IMR-90 (cell line): ENCODE results near the gene SLC7A4. TPM values are rescaled to one million over a fixed set of nuclear protein-coding genes. Genes with fewer than 3 reads are reported as not detected.

Source experiments
- ATAC-seq: fragments of 200-7000 bp; cut with Tn5 transposase; 2 replicates; pipeline ENCODE4 v1.9.1; 2020; ENCODE audit warnings: low read depth, mild to moderate bottlenecking, moderate library complexity
- BruUV-seq: library from RNA; stranded (reverse); fragments of 400-500 nt; replicated peaks from 2 replicates; lab custom pipeline; 2021; lab: Mats Ljungman, UMichigan
- CTCF ChIA-PET: fragments of 300-600 bp; formaldehyde crosslinking; extraction: SDS; loops from one replicate; lab custom pipeline; 2021; ENCODE audit warnings: antibody characterized with exemption; lab: Yijun Ruan, JAX
- POLR2A ChIA-PET: fragments of 300-600 bp; sonication (Branson Sonifier 250); formaldehyde crosslinking; loops from one replicate; lab custom pipeline; 2022; ENCODE audit warnings: antibody characterized with exemption; ENCODE audit not compliant: unreplicated experiment; lab: Charles Lee
- DNase-seq: peaks from one replicate; pipeline ENCODE4 v3.0.0; 2013
- H2AFZ ChIP-seq: replicated peaks from 2 replicates; pipeline ENCODE3; 2013; ENCODE audit warnings: low read length, mild to moderate bottlenecking; ENCODE audit not compliant: poor library complexity
- H2AK5ac ChIP-seq: 2 replicates; pipeline ENCODE4 v1.6.1; 2013; ENCODE audit warnings: low read depth, low read length, inconsistent platforms
- H2AK9ac ChIP-seq: replicated peaks from 2 replicates; pipeline ENCODE3; 2013; ENCODE audit warnings: mild to moderate bottlenecking, low read depth, low read length, moderate library complexity; ENCODE audit not compliant: poor library complexity
- H2BK120ac ChIP-seq: 2 replicates; pipeline ENCODE4 v1.6.1; 2013; ENCODE audit warnings: low read depth, low read length, inconsistent platforms
- H2BK15ac ChIP-seq: 3 replicates; pipeline ENCODE4 v1.6.1; 2013; ENCODE audit warnings: low read depth, low read length, inconsistent platforms
- H2BK20ac ChIP-seq: 2 replicates; pipeline ENCODE4 v1.6.1; 2013; ENCODE audit warnings: low read depth, mild to moderate bottlenecking, inconsistent platforms, low read length, moderate library complexity
- H2BK5ac ChIP-seq: 2 replicates; pipeline ENCODE4 v1.6.1; 2013; ENCODE audit warnings: mild to moderate bottlenecking, low read depth, low read length, inconsistent platforms; ENCODE audit not compliant: poor library complexity, severe bottlenecking
- H3K14ac ChIP-seq: replicated peaks from 2 replicates; pipeline ENCODE4 v1.6.1; 2013; ENCODE audit warnings: low read depth, low read length, inconsistent platforms
- H3K18ac ChIP-seq: 2 replicates; pipeline ENCODE4 v1.6.1; 2013; ENCODE audit warnings: low read depth, low read length, control low read depth
- H3K23ac ChIP-seq: 2 replicates; pipeline ENCODE4 v1.6.1; 2013; ENCODE audit warnings: low read depth, low read length, inconsistent platforms
- H3K27ac ChIP-seq: 2 replicates; pipeline ENCODE4 v1.5.1; 2013; ENCODE audit warnings: mild to moderate bottlenecking, control low read depth, low read length; ENCODE audit not compliant: insufficient read depth
- H3K27me3 ChIP-seq: 2 replicates; pipeline ENCODE4 v1.6.1; 2013; ENCODE audit warnings: low read length; ENCODE audit not compliant: control insufficient read depth, insufficient read depth
- H3K36me3 ChIP-seq: 2 replicates; pipeline ENCODE4 v1.6.1; 2013; ENCODE audit warnings: low read length, mixed read lengths; ENCODE audit not compliant: control insufficient read depth, insufficient read depth
- H3K4ac ChIP-seq: 2 replicates; pipeline ENCODE4 v1.6.1; 2013; ENCODE audit warnings: low read depth, low read length, inconsistent platforms
- H3K4me1 ChIP-seq: 2 replicates; pipeline ENCODE4 v1.6.1; 2013; ENCODE audit warnings: low read length, mixed read lengths; ENCODE audit not compliant: control insufficient read depth, insufficient read depth
- H3K4me2 ChIP-seq: 2 replicates; pipeline ENCODE4 v1.6.1; 2013; ENCODE audit warnings: low read depth, mild to moderate bottlenecking, control low read depth, low read length, moderate library complexity
- H3K4me3 ChIP-seq: 2 replicates; pipeline ENCODE4 v1.5.1; 2013; ENCODE audit warnings: low read depth, mild to moderate bottlenecking, control low read depth, low read length, moderate library complexity; ENCODE audit not compliant: insufficient read depth
- H3K56ac ChIP-seq: 2 replicates; pipeline ENCODE4 v1.6.1; 2013; ENCODE audit warnings: low read length, inconsistent platforms; ENCODE audit not compliant: insufficient read depth; ENCODE audit errors: extremely low read depth
- H3K79me1 ChIP-seq, 2 experiments: 2 replicates each; pipeline ENCODE4 v1.6.1; 2013; ENCODE audit warnings: low read length in 2 of 2, inconsistent platforms in 1 of 2, low read depth in 1 of 2
- H3K9ac ChIP-seq: 2 replicates; pipeline ENCODE4 v1.6.1; 2013; ENCODE audit warnings: low read depth, low read length, control low read depth
- H3K9me1 ChIP-seq: 2 replicates; pipeline ENCODE4 v1.6.1; 2013; ENCODE audit warnings: low read length, inconsistent platforms; ENCODE audit not compliant: insufficient read depth
- H3K9me3 ChIP-seq: 2 replicates; pipeline ENCODE4 v1.6.1; 2013; ENCODE audit warnings: low read length; ENCODE audit not compliant: control insufficient read depth, insufficient read depth
- H4K20me1 ChIP-seq: 2 replicates; pipeline ENCODE4 v1.6.1; 2013; ENCODE audit warnings: low read length, inconsistent platforms; ENCODE audit not compliant: insufficient read depth
- H4K5ac ChIP-seq: 2 replicates; pipeline ENCODE4 v1.6.1; 2013; ENCODE audit warnings: mild to moderate bottlenecking, low read depth, low read length, control low read depth
- H4K8ac ChIP-seq, 2 experiments: 2 replicates each; pipeline ENCODE4 v1.6.1; 2013; ENCODE audit warnings: low read depth in 2 of 2, low read length in 2 of 2, control low read depth in 1 of 2, inconsistent platforms in 1 of 2
- H4K91ac ChIP-seq: 2 replicates; pipeline ENCODE4 v1.6.1; 2013; ENCODE audit warnings: low read depth, low read length, inconsistent platforms; ENCODE audit not compliant: insufficient read depth
- BHLHE40 ChIP-seq: fragments of 150-350 bp; IDR thresholded peaks from 2 replicates; pipeline ENCODE4 v1.6.1; 2016; ENCODE audit warnings: mild to moderate bottlenecking, low read depth, low read length
- CEBPB ChIP-seq: IDR thresholded peaks from 2 replicates; pipeline ENCODE4 v1.6.1; 2012; ENCODE audit warnings: low read depth, low read length, improper control_type of control experiment
- CHD1 ChIP-seq: IDR thresholded peaks from 2 replicates; pipeline ENCODE4 v1.6.1; 2012; ENCODE audit warnings: low read depth, low read length, improper control_type of control experiment
- CTCF ChIP-seq: conservative IDR thresholded peaks from 2 replicates; pipeline ENCODE4 v1.5.1; 2012; ENCODE audit warnings: mild to moderate bottlenecking, low read depth, low read length, improper control_type of control experiment
- ELK1 ChIP-seq: fragments of 150-350 bp; IDR thresholded peaks from 2 replicates; pipeline ENCODE4 v1.6.1; 2016; ENCODE audit warnings: low read depth, mild to moderate bottlenecking, low read length, moderate library complexity, borderline replicate concordance
- FOS ChIP-seq: fragments of 150-350 bp; IDR thresholded peaks from 2 replicates; pipeline ENCODE4 v1.6.1; 2016; ENCODE audit warnings: low read depth, low read length
- MAFK ChIP-seq: IDR thresholded peaks from 2 replicates; pipeline ENCODE4 v1.6.1; 2012; ENCODE audit warnings: low read depth, low read length, improper control_type of control experiment
- MAZ ChIP-seq: IDR thresholded peaks from 2 replicates; pipeline ENCODE4 v1.6.1; 2012; ENCODE audit warnings: low read depth, mild to moderate bottlenecking, low read length, improper control_type of control experiment, moderate library complexity, borderline replicate concordance
- MXI1 ChIP-seq: IDR thresholded peaks from 2 replicates; pipeline ENCODE4 v1.6.1; 2012; ENCODE audit warnings: low read depth, mild to moderate bottlenecking, low read length, moderate library complexity, borderline replicate concordance
- NFE2L2 ChIP-seq: fragments of 150-350 bp; IDR thresholded peaks from 2 replicates; pipeline ENCODE4 v1.6.1; 2016; ENCODE audit warnings: low read depth, mild to moderate bottlenecking, low read length
- POLR2A ChIP-seq: IDR thresholded peaks from 2 replicates; pipeline ENCODE4 v1.6.1; 2012; ENCODE audit warnings: mild to moderate bottlenecking, low read depth, low read length
- RAD21 ChIP-seq: IDR thresholded peaks from 2 replicates; pipeline ENCODE4 v1.6.1; 2012; ENCODE audit warnings: low read length, improper control_type of control experiment
- RCOR1 ChIP-seq: IDR thresholded peaks from 2 replicates; pipeline ENCODE4 v1.6.1; 2012; ENCODE audit warnings: mild to moderate bottlenecking, low read length, improper control_type of control experiment; ENCODE audit not compliant: insufficient replicate concordance
- RFX5 ChIP-seq: IDR thresholded peaks from 2 replicates; pipeline ENCODE4 v1.8.0; 2012; ENCODE audit warnings: low read depth, mild to moderate bottlenecking, low read length, moderate library complexity
- SMC3 ChIP-seq: fragments of 150-350 bp; IDR thresholded peaks from 2 replicates; pipeline ENCODE4 v1.6.1; 2016; ENCODE audit warnings: low read depth, mild to moderate bottlenecking, antibody characterized with exemption, low read length, moderate library complexity
- USF2 ChIP-seq: fragments of 150-350 bp; IDR thresholded peaks from 2 replicates; pipeline ENCODE4 v1.6.1; 2017; ENCODE audit warnings: mild to moderate bottlenecking, antibody characterized with exemption, low read length, low read depth
- WGBS, 2 experiments: methylation state at CpG; one replicate each; pipeline versions ENCODE4 v1.1.5 to v1.1.7; 2013; ENCODE audit warnings: missing lambda C conversion rate in 2 of 2; ENCODE audit not compliant: insufficient read length in 1 of 2; ENCODE audit errors: extremely low coverage in 2 of 2; 5-methylcytosine and 5-hydroxymethylcytosine counted together
- dilution Hi-C: fragments of 300-500 bp; cut with HindIII; formaldehyde crosslinking; loops from one replicate; pipeline ENCODE4 v1.14.3; 2018; ENCODE audit warnings: low sequenced_read_pairs; ENCODE audit not compliant: unreplicated experiment
- in situ Hi-C: fragments of 300-500 bp; cut with MboI; formaldehyde crosslinking; loops from 3 replicates; pipeline ENCODE4 v1.14.3; 2019; ENCODE audit warnings: low sequenced_read_pairs, inconsistent platforms, mixed read lengths
- intact Hi-C: fragments of 100-400 bp; cut with micrococcal nuclease; formaldehyde crosslinking; loops from 2 replicates; pipeline ENCODE4 v1.10.0; 2022
- polyA plus RNA-seq, 3 experiments: library from polyadenylated mRNA; depleted of rRNA; stranded (reverse); fragments of >200 nt; gene quantifications; 2 replicates each; pipeline ENCODE4 v1.2.3, GENCODE V29; 2012; ENCODE audit warnings: low replicate concordance in 1 of 3
- total RNA-seq: library from RNA; depleted of rRNA; stranded (reverse); fragments of >200 nt; gene quantifications from 2 replicates; pipeline ENCODE4 v1.2.3, GENCODE V29; 2012

Gene SLC7A4
- total and polyA plus RNA-seq, 2 of the 4 experiments (the other 2 are of a cell fraction), result 0.03 TPM; not detected in 1

- CTCF ChIA-PET, result no interaction called here
- no peak for ATAC-seq
- in situ Hi-C loops, result no loop called here
Observed at GRCh38 chr22:20985720-20986119, 46.6 kb downstream of the SLC7A4 start.

More at GRCh38 chr22:20985720-20986119, 46.6 kb downstream of the SLC7A4 start:
- TF ChIP-seq MXI1 (no peak), RAD21 (no peak), NFE2L2 (no peak), FOS (no peak), BHLHE40 (no peak), CEBPB (no peak), RFX5 (no peak), CTCF (no peak), MAZ (no peak), USF2 (no peak), CHD1 (no peak), ELK1 (no peak), SMC3 (no peak), MAFK (no peak), RCOR1 (no peak), POLR2A (no peak)
- POLR2A ChIA-PET, result no interaction called here
- H3K9me3 ChIP-seq, result no peaks in the 10 kb centered on the region
- H2BK5ac ChIP-seq, result no peak overlapping the region
- no peak overlapping the region for H4K8ac ChIP-seq
- H3K23ac ChIP-seq, result no peak overlapping the region
- H3K27ac ChIP-seq, result no peak overlapping the region
- H4K20me1 ChIP-seq, result no peaks in the 10 kb centered on the region
- H3K27me3 ChIP-seq, result no peaks in the 10 kb centered on the region
- H3K36me3 ChIP-seq, result peaks cover 36% of the 10 kb centered on the region
- BruUV-seq, result no TSS peak
- no peak overlapping the region for H3K4me3 ChIP-seq
- no peak overlapping the region for H3K9ac ChIP-seq
- no peak overlapping the region for H2AFZ ChIP-seq
- 98% methylated on average over 5 of the region's 7 CpGs; no CpG with 5 or more reads in 1 of the 2 experiments for WGBS, 2 experiments
- no peak overlapping the region for H4K91ac ChIP-seq
- H3K56ac ChIP-seq, result no peak overlapping the region
- no peak overlapping the region for H3K4ac ChIP-seq
- intact Hi-C loops (no loop called here), dilution Hi-C loops (no loop called here)
- H3K4me1 ChIP-seq, result peaks cover 11% of the 10 kb centered on the region
- no peak overlapping the region for H2AK9ac ChIP-seq
- no peak overlapping the region for H3K18ac ChIP-seq
- no peak overlapping the region for H2AK5ac ChIP-seq
- H3K4me2 ChIP-seq, result no peak overlapping the region
- H2BK120ac ChIP-seq, result no peak overlapping the region
- DNase-seq, result no peak
- no peak overlapping the region for H2BK20ac ChIP-seq
- H3K9me1 ChIP-seq, result peaks cover 16% of the 10 kb centered on the region
- H3K79me1 ChIP-seq, result peaks cover 25 to 48% of the 10 kb centered on the region in 2 experiments
- no peak overlapping the region for H2BK15ac ChIP-seq
- H4K5ac ChIP-seq, result no peak overlapping the region
- H3K14ac ChIP-seq, result no peak overlapping the region
